K562 (cell line): ENCODE measurements around the gene CNDP2. TPM values are rescaled to one million over a fixed set of nuclear protein-coding genes. Genes with fewer than 3 reads are reported as not detected.
A peak's percentile ranks its signal among the peaks of the same experiment; 100 is the strongest.

Experiments used
- ATAC-seq: fragments of 200-7000 bp; cut with Tn5 transposase; 3 replicates; pipeline ENCODE4 v1.9.1; 2020; ENCODE audit warnings: moderate library complexity
- BruUV-seq: library from RNA; stranded (reverse); fragments of 400-500 nt; replicated peaks from 2 replicates; lab custom pipeline; 2021; lab: Mats Ljungman, UMichigan
- CTCF ChIA-PET: fragments of 300-600 bp; formaldehyde crosslinking; extraction: SDS; loops from one replicate; lab custom pipeline; 2021; ENCODE audit warnings: low intra/inter-chr PET ratio; lab: Yijun Ruan, JAX
- POLR2A ChIA-PET: fragments of 300-600, 350-650 bp; sonication (Branson Sonifier 250); formaldehyde crosslinking; extraction: SDS; loops from one replicate; lab custom pipeline; 2021; ENCODE audit warnings: antibody characterized with exemption, inconsistent platforms; lab: Yijun Ruan, JAX
- DNase-seq, 4 experiments: peaks; one replicate each; pipeline versions ENCODE4 v3.0.0 to v3.0.0-alpha.2; 2011 to 2018; ENCODE audit warnings: low spot score in 3 of 4, mixed read lengths in 3 of 4; ENCODE audit errors: extremely low read depth in 1 of 4
- FAIRE-seq: peaks from 2 replicates; lab custom pipeline; 2011; peaks lifted over from hg19 to GRCh38; lab: Jason Lieb, UNC
- H2AFZ ChIP-seq: 2 replicates; pipeline ENCODE4 v1.6.0; 2011; ENCODE audit warnings: low read depth, low read length, control low read depth, inconsistent platforms
- H3K27ac ChIP-seq: fragments of 200-600 bp; 3 replicates; pipeline ENCODE4 v1.8.0; 2011; ENCODE audit warnings: low read depth, mild to moderate bottlenecking, control low read depth, inconsistent platforms, low read length, moderate library complexity, mixed read lengths; ENCODE audit errors: extremely low read depth
- H3K27me3 ChIP-seq, 2 experiments: fragments of 300-600 bp in 1 of 2; 2 replicates in 1 of 2; 3 replicates in 1 of 2; pipeline versions ENCODE4 v1.6.0 to v1.8.0; 2011; ENCODE audit warnings: inconsistent platforms in 2 of 2, low read length in 2 of 2, mild to moderate bottlenecking in 1 of 2, mixed read lengths in 1 of 2, moderate library complexity in 1 of 2; ENCODE audit not compliant: control insufficient read depth in 2 of 2, insufficient read depth in 2 of 2
- H3K36me3 ChIP-seq: fragments of 300-600 bp; 3 replicates; pipeline ENCODE4 v1.8.0; 2011; ENCODE audit warnings: mild to moderate bottlenecking, low read length, inconsistent platforms; ENCODE audit not compliant: control insufficient read depth, insufficient read depth
- H3K4me1 ChIP-seq, 2 experiments: fragments of 200-600 bp in 1 of 2; replicated peaks in 1 of 2; 2 replicates in 1 of 2; 3 replicates in 1 of 2; pipeline versions ENCODE4 v1.5.1 to v1.8.0; 2011; ENCODE audit warnings: inconsistent platforms in 2 of 2, low read length in 2 of 2, mild to moderate bottlenecking in 1 of 2, mixed read lengths in 1 of 2, moderate library complexity in 1 of 2; ENCODE audit not compliant: control insufficient read depth in 2 of 2, insufficient read depth in 2 of 2
- H3K4me2 ChIP-seq: 2 replicates; pipeline ENCODE4 v1.6.1; 2011; ENCODE audit warnings: low read length, control low read depth, inconsistent platforms, mixed read lengths; ENCODE audit not compliant: insufficient read depth
- H3K4me3 ChIP-seq: fragments of 200-600 bp; sonication (generic), shearing (Covaris generic); 2 replicates; pipeline ENCODE4 v1.5.1; 2016; ENCODE audit warnings: control low read depth, inconsistent platforms
- H3K79me2 ChIP-seq: fragments of 200-600 bp; 3 replicates; pipeline ENCODE4 v1.8.0; 2011; ENCODE audit warnings: low read length, inconsistent platforms; ENCODE audit not compliant: control insufficient read depth, insufficient read depth
- H3K9ac ChIP-seq, 2 experiments: 2 replicates each; pipeline versions ENCODE4 v1.6.0 to v1.6.1; 2011; ENCODE audit warnings: low read depth in 2 of 2, low read length in 2 of 2, control low read depth in 1 of 2, inconsistent platforms in 1 of 2, mild to moderate bottlenecking in 1 of 2, mixed read lengths in 1 of 2; ENCODE audit not compliant: insufficient read depth in 1 of 2
- H3K9me1 ChIP-seq: one replicate; pipeline ENCODE4 v1.6.0; 2011; ENCODE audit warnings: inconsistent platforms, mild to moderate bottlenecking, low read length, moderate library complexity; ENCODE audit not compliant: control insufficient read depth, insufficient read depth
- H3K9me3 ChIP-seq: replicated peaks from 2 replicates; pipeline ENCODE4 v1.5.1; 2011; ENCODE audit warnings: low read depth, low read length, inconsistent platforms; ENCODE audit not compliant: control insufficient read depth, insufficient read depth
- H4K20me1 ChIP-seq: replicated peaks from 2 replicates; pipeline ENCODE4 v1.6.1; 2011; ENCODE audit warnings: low read length, inconsistent platforms, mixed read lengths; ENCODE audit not compliant: control insufficient read depth, insufficient read depth
- LEF1 ChIP-seq: fragments of 450-650 bp; IDR thresholded peaks from 2 replicates; pipeline ENCODE4 v1.6.1; 2016; ENCODE audit warnings: mild to moderate bottlenecking
- POLR2G ChIP-seq: fragments of 200-400 bp; formaldehyde crosslinking; IDR thresholded peaks from 2 replicates; pipeline ENCODE4 v1.6.1; 2017; ENCODE audit warnings: low read depth, mild to moderate bottlenecking, antibody characterized with exemption, low read length, moderate library complexity
- RERE ChIP-seq: sonication (generic); formaldehyde crosslinking; IDR thresholded peaks from 2 replicates; pipeline ENCODE4 v1.8.0; 2023; ENCODE audit warnings: missing genetic modification reagents, mild to moderate bottlenecking, borderline replicate concordance
- UBTF ChIP-seq, 2 experiments: IDR thresholded peaks; 2 replicates each; pipeline ENCODE4 v1.6.1; 2012; ENCODE audit warnings: improper control_type of control experiment in 2 of 2, low read depth in 2 of 2, low read length in 2 of 2, borderline replicate concordance in 1 of 2
- ZNF175 ChIP-seq: fragments of 200-800 bp; sonication (Bioruptor generic); IDR thresholded peaks from 2 replicates; pipeline ENCODE4 v1.6.1; 2016; ENCODE audit warnings: low read depth, mild to moderate bottlenecking, missing genetic modification characterization, missing compliant biosample characterization
- WGBS: fragments of 100-300 bp; shearing (Covaris generic); methylation state at CpG from one replicate; pipeline ENCODE4 v1.1.6; 2016; ENCODE audit warnings: low coverage, mixed read lengths; ENCODE audit not compliant: insufficient coverage; ENCODE audit errors: missing lambda C conversion rate; 5-methylcytosine and 5-hydroxymethylcytosine counted together
- in situ Hi-C: fragments of 300-500 bp; cut with MboI; formaldehyde crosslinking; loops from 4 replicates; pipeline ENCODE4 v1.15.0; 2018; ENCODE audit warnings: inconsistent platforms, mixed read lengths
- intact Hi-C: fragments of 100-400 bp; cut with micrococcal nuclease; formaldehyde crosslinking; loops from 2 replicates; pipeline ENCODE4 v1.14.2; 2022
- polyA plus RNA-seq, 8 experiments: library from polyadenylated mRNA; depleted of rRNA in 4 of 8; stranded (reverse) in 5 of 8; unstranded in 3 of 8; fragments of >200 nt; fragmentation: Nextera tagmentation in 2 of 8; fragmentation: Illumina TruSeq in 1 of 8; extraction: Ambion mirVana in 2 of 8; extraction: Trizol in 1 of 8; gene quantifications; 2 replicates each; pipeline versions ENCODE4 v1.2.1 to v1.2.3, GENCODE V29; 2011 to 2014; ENCODE audit warnings: inconsistent platforms in 1 of 8, missing spikeins in 1 of 8
- total RNA-seq, 7 experiments: library from RNA; depleted of rRNA in 6 of 7; stranded (reverse); fragments of >200 nt in 6 of 7; fragmentation: Illumina TruSeq in 2 of 7; extraction: Trizol in 2 of 7; gene quantifications; 2 replicates each; pipeline versions ENCODE4 v1.2.1 to v1.2.3, GENCODE V29; 2011 to 2021; ENCODE audit warnings: low replicate concordance in 1 of 7

Gene CNDP2
- total and polyA plus RNA-seq, 9 of the 15 experiments (the other 6 are each of a cell fraction or from before 2014, with no cell fraction given) = 34.1 to 128 (median 53.8) TPM

GRCh38 chr18:74513149-74513882 is 17.2 kb downstream of the CNDP2 start:
- WGBS = 93% methylated on average over 16 of the region's 27 CpGs
- no peak overlapping the region for H3K27ac ChIP-seq
- H3K27me3 ChIP-seq = no peaks in the 10 kb centered on the region
- FAIRE-seq = no peak
- TF ChIP-seq LEF1 = no peak
- 0 out of 2 replicates have a peak, but pooled peaks have one; percentile 14 for TF ChIP-seq POLR2G
- TF ChIP-seq, all 486 proteins: peak for 1
- no peaks in the 10 kb centered on the region for H3K9me3 ChIP-seq
- in situ Hi-C loops (no loop called here), intact Hi-C loops (no loop called here)
- POLR2A ChIA-PET = interaction anchor here (0.6 to 0.7 kb wide), 3 partner anchors 8 to 270 kb away, joined by 3 read pairs; no protein-coding TSS in a partner anchor
- H3K4me2 ChIP-seq = no peak overlapping the region
- ATAC-seq (no peak), DNase-seq (no peak)
- H3K4me1 ChIP-seq = peaks cover 4 to 6% of the 10 kb centered on the region in 2 experiments; a peak in 3 of 5 replicates
- H3K9ac ChIP-seq = 0 out of 4 replicates have a peak overlapping the region, but pooled peaks of 1 of the 2 experiments have one; percentile 26
- H3K4me3 ChIP-seq = no peak overlapping the region
- no peaks in the 10 kb centered on the region for H3K9me1 ChIP-seq
- H3K79me2 ChIP-seq = no peaks in the 10 kb centered on the region
- no TSS peak for BruUV-seq
- CTCF ChIA-PET = no interaction called here
- H2AFZ ChIP-seq = no peak overlapping the region
- peaks cover 81% of the 10 kb centered on the region; the same call in 2 of the 3 replicates for H3K36me3 ChIP-seq
- H4K20me1 ChIP-seq = 0 out of 2 replicates have a peak, but pooled peaks cover 4% of the 10 kb centered on the region

GRCh38 chr18:74513883-74514205 is 17.7 kb downstream of the CNDP2 start:
- ChIA-PET POLR2A (interaction anchor here (0.6 to 0.7 kb wide), 2 partner anchors 9 to 270 kb away, joined by 3 read pairs; no protein-coding TSS in a partner anchor), CTCF (no interaction called here)
- Histone ChIP-seq H3K36me3 (peaks cover 81% of the 10 kb centered on the region; the same call in 2 of the 3 replicates), H3K27ac (no peak overlapping the region), H3K27me3 (no peaks in the 10 kb centered on the region), H3K9me1 (no peaks in the 10 kb centered on the region), H2AFZ (no peak overlapping the region), H3K79me2 (no peaks in the 10 kb centered on the region), H3K4me2 (no peak overlapping the region), H4K20me1 (0 out of 2 replicates have a peak, but pooled peaks cover 2% of the 10 kb centered on the region), H3K4me1 (peaks cover 0 to under 1% of the 10 kb centered on the region in 2 experiments; a peak in 2 of 5 replicates), H3K9me3 (no peaks in the 10 kb centered on the region), H3K4me3 (no peak overlapping the region), H3K9ac (0 out of 4 replicates have a peak overlapping the region, but pooled peaks of 1 of the 2 experiments have one; percentile 26)
- no TSS peak for BruUV-seq
- 89% methylated on average over 8 of the region's 8 CpGs for WGBS
- in situ Hi-C loops = no loop called here
- no peak for DNase-seq
- ATAC-seq = no peak
- intact Hi-C loops = no loop called here
- no peak for FAIRE-seq
- no peak for TF ChIP-seq ZNF175 (CRISPR knock-in tag)
- TF ChIP-seq RERE (CRISPR knock-in tag) = no peak
- TF ChIP-seq UBTF (IDR thresholded peaks at IDR 0.05; ENCODE audit: borderline replicate concordance in 1 of 2, low read depth in 2 of 2, low read length in 2 of 2) = no peak
